H1 (cell line): Measurements from ENCODE around the gene ZNF592. TPM values are rescaled to one million over a fixed set of nuclear protein-coding genes. Genes with fewer than 3 reads are reported as not detected.

Experiments used
- BRCA1 ChIP-seq: IDR thresholded peaks from 2 replicates; pipeline ENCODE4 v1.6.1; 2012; ENCODE audit warnings: low read depth, low read length, improper control_type of control experiment
- CBX5 ChIP-seq: fragments of 300-800, 300-1000 bp; sonication (generic); IDR thresholded peaks from 2 replicates; pipeline ENCODE4 v1.7.1; 2016; ENCODE audit warnings: antibody characterized with exemption, low read length, low read depth
- EGR1 ChIP-seq: IDR thresholded peaks from 2 replicates; pipeline ENCODE4 v1.6.1; 2011; ENCODE audit warnings: low read depth, low read length, borderline replicate concordance
- JUND ChIP-seq: IDR thresholded peaks from 2 replicates; pipeline ENCODE4 v1.6.1; 2011; ENCODE audit warnings: mild to moderate bottlenecking, improper control_type of control experiment, low read length
- NANOG ChIP-seq: IDR thresholded peaks from 2 replicates; pipeline ENCODE4 v1.6.1; 2011; ENCODE audit warnings: low read length, low read depth, mild to moderate bottlenecking, inconsistent platforms; ENCODE audit not compliant: insufficient read depth, poor library complexity, severe bottlenecking
- SIRT6 ChIP-seq: IDR thresholded peaks from one replicate; pipeline ENCODE4 v1.7.1; 2012; ENCODE audit warnings: low read length, inconsistent platforms
- SIX5 ChIP-seq: IDR thresholded peaks from 2 replicates; pipeline ENCODE4 v1.6.1; 2011; ENCODE audit warnings: mild to moderate bottlenecking, low read depth, low read length
- SP4 ChIP-seq: IDR thresholded peaks from 2 replicates; pipeline ENCODE4 v1.6.1; 2012; ENCODE audit warnings: low read length, inconsistent platforms
- polyA plus RNA-seq, 7 experiments: library from polyadenylated mRNA; depleted of rRNA in 3 of 7; stranded (reverse) in 5 of 7; unstranded in 2 of 7; fragments of >200 nt in 5 of 7; fragments of 200-250 nt in 2 of 7; gene quantifications; 1 replicate in 5 of 7; 2 replicates in 1 of 7; 4 replicates in 1 of 7; pipeline versions ENCODE4 v1.2.1 to v1.2.3, GENCODE V29; 2011 to 2013; ENCODE audit warnings: missing spikeins in 2 of 7, mixed read lengths in 2 of 7
- total RNA-seq: library from RNA; stranded (reverse); fragmentation: NEBNext Ultra II Directional; extraction: Animal tissue kit (Norgen Biotek cat#: 25700); gene quantifications from 2 replicates; pipeline ENCODE4 v1.2.1, GENCODE V29; 2021

The ZNF592 gene
- total and polyA plus RNA-seq, 2 of the 8 experiments (the other 6 are each of a cell fraction or from before 2014, with no cell fraction given): 14.2 to 33.0 TPM

DNA sequence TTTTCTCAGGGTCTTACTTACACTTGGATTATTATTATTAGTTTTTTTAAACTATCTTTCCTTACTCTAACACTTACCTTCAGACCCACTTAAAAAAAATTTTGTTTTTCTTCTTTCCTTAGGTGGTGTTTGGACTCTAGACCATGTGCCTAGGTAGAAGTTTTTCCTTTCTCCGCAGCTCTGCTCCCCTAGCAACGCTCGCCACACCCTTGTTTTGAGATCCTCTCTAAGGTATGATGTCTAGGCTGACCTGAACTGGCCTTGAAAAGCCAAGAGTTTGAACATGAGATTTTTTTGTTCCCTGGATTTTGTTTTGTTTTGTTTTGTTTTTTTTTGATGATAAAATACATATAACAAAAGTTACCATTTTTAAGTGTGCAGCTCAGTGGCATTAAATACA is 16.2 kb downstream of the ZNF592 start (continued):
- TF ChIP-seq NANOG (no peak), EGR1 (no peak), SIRT6 (no peak), JUND (no peak), CBX5 (no peak), SP4 (no peak), BRCA1 (no peak), SIX5 (no peak)
